ENCODE results near the gene ARL5C. TPM values are rescaled to one million over a fixed set of nuclear protein-coding genes. Genes with fewer than 3 reads are reported as not detected.

The ARL5C gene
- total and polyA plus RNA-seq, 2 donors (not counting 1 experiment from before 2014, with no cell fraction given), result not detected

GRCh38 chr17:39141915-39142664 lies 23.9 kb downstream of the ARL5C start:
- DNase-seq, result no peak
- ChIA-PET CTCF (no interaction called here), POLR2A (no interaction called here)
- H3K36me3 ChIP-seq (replicated peaks in 1 of 2; ENCODE audit: control extremely low read depth in 1 of 2, control insufficient read depth in 1 of 2, extremely low read depth in 1 of 2, insufficient read depth in 2 of 2, low read length in 1 of 2), result no peaks in the 10 kb centered on the region
- peaks cover 3% of the 10 kb centered on the region for H3K4me1 Mint-ChIP-seq
- H2AFZ ChIP-seq (ENCODE audit: insufficient read depth, low read depth, low read length, poor library complexity, severe bottlenecking), result no peak overlapping the region
- peaks cover 1 to 4% (median 3%) of the 10 kb centered on the region in 3 donors for H3K9me3 ChIP-seq (ENCODE audit: control extremely low read depth in 1 of 3, control insufficient read depth in 2 of 3, insufficient read depth in 1 of 3, low read length in 2 of 3)
- no peak for ATAC-seq (ENCODE audit: low read depth)
- peaks cover 12% of the 10 kb centered on the region for H3K27me3 Mint-ChIP-seq
- no peaks in the 10 kb centered on the region for H3K4me1 ChIP-seq (ENCODE audit: control insufficient read depth in 2 of 2, insufficient read depth in 2 of 2, low read length in 2 of 2)
- intact Hi-C loops (cut with micrococcal nuclease), result no loop called here
- H3K27ac Mint-ChIP-seq, result no peak overlapping the region
- peaks cover 0 to 4% (median 0%) of the 10 kb centered on the region in 4 experiments for H3K27me3 ChIP-seq (replicated peaks in 1 of 4; ENCODE audit: control extremely low read depth in 1 of 4, control insufficient read depth in 3 of 4, insufficient read depth in 4 of 4, low read length in 3 of 4)
- H3K79me2 ChIP-seq (ENCODE audit: control insufficient read depth, insufficient read depth, low read length), result no peaks in the 10 kb centered on the region
- H3K27ac ChIP-seq (ENCODE audit: low read length in 2 of 2), result no peak overlapping the region
- no peak overlapping the region for H3K4me2 ChIP-seq (replicated peaks; ENCODE audit: low read depth, low read length, poor library complexity, severe bottlenecking)
- no peak overlapping the region for H3K4me3 Mint-ChIP-seq
- TF ChIP-seq EZH2 (IDR thresholded peaks at IDR 0.05; ENCODE audit: borderline replicate concordance, insufficient read depth, low read depth, low read length, poor library complexity, severe bottlenecking) (no peak), CTCF (IDR thresholded peaks at IDR 0.05) (no peak)
- H4K20me1 ChIP-seq (ENCODE audit: control insufficient read depth, insufficient read depth, low read length, poor library complexity, severe bottlenecking), result no peaks in the 10 kb centered on the region
- H3K9ac ChIP-seq (ENCODE audit: low read length), result no peak overlapping the region
- WGBS (ENCODE audit: insufficient coverage), result 97% methylated on average over 6 of the region's 11 CpGs
- no peak overlapping the region for H3K4me3 ChIP-seq (ENCODE audit: control extremely low read depth in 1 of 5, extremely low read depth in 1 of 5, insufficient read depth in 1 of 5, low read depth in 2 of 5, low read length in 4 of 5)
- no peaks in the 10 kb centered on the region for H3K9me3 Mint-ChIP-seq (ENCODE audit: insufficient read depth)

GRCh38 chr17:39141294-39141693 lies 24.7 kb downstream of the ARL5C start:
- no peak overlapping the region for H3K9ac ChIP-seq (ENCODE audit: low read length)
- H3K27ac ChIP-seq (ENCODE audit: low read length in 2 of 2), result no peak overlapping the region
- peaks cover 0 to 4% (median 0%) of the 10 kb centered on the region in 4 experiments for H3K27me3 ChIP-seq (replicated peaks in 1 of 4; ENCODE audit: control extremely low read depth in 1 of 4, control insufficient read depth in 3 of 4, insufficient read depth in 4 of 4, low read length in 3 of 4)
- Mint-ChIP-seq H3K9me3 (ENCODE audit: insufficient read depth) (no peaks in the 10 kb centered on the region), H3K4me3 (no peak overlapping the region), H3K27me3 (peaks cover 12% of the 10 kb centered on the region), H3K27ac (no peak overlapping the region), H3K4me1 (peaks cover 3% of the 10 kb centered on the region)
- H2AFZ ChIP-seq (ENCODE audit: insufficient read depth, low read depth, low read length, poor library complexity, severe bottlenecking), result no peak overlapping the region
- no peaks in the 10 kb centered on the region for H3K4me1 ChIP-seq (ENCODE audit: control insufficient read depth in 2 of 2, insufficient read depth in 2 of 2, low read length in 2 of 2)
- intact Hi-C loops (cut with micrococcal nuclease), result no loop called here
- no peak overlapping the region for H3K4me2 ChIP-seq (replicated peaks; ENCODE audit: low read depth, low read length, poor library complexity, severe bottlenecking)
- no peak for TF ChIP-seq EZH2 (IDR thresholded peaks at IDR 0.05; ENCODE audit: borderline replicate concordance, insufficient read depth, low read depth, low read length, poor library complexity, severe bottlenecking)
- no peak for TF ChIP-seq CTCF (IDR thresholded peaks at IDR 0.05)
- no peak overlapping the region for H3K4me3 ChIP-seq (ENCODE audit: control extremely low read depth in 1 of 5, extremely low read depth in 1 of 5, insufficient read depth in 1 of 5, low read depth in 2 of 5, low read length in 4 of 5)
- no peak for ATAC-seq (ENCODE audit: low read depth)
- peaks cover 1 to 4% (median 3%) of the 10 kb centered on the region in 3 donors for H3K9me3 ChIP-seq (ENCODE audit: control extremely low read depth in 1 of 3, control insufficient read depth in 2 of 3, insufficient read depth in 1 of 3, low read length in 2 of 3)
- no CpG with 5 or more reads among the region's 5 CpGs for WGBS (ENCODE audit: insufficient coverage)
- H3K79me2 ChIP-seq (ENCODE audit: control insufficient read depth, insufficient read depth, low read length), result no peaks in the 10 kb centered on the region
- ChIA-PET CTCF (no interaction called here), POLR2A (no interaction called here)
- no peak for DNase-seq
- no peaks in the 10 kb centered on the region for H3K36me3 ChIP-seq (replicated peaks in 1 of 2; ENCODE audit: control extremely low read depth in 1 of 2, control insufficient read depth in 1 of 2, extremely low read depth in 1 of 2, insufficient read depth in 2 of 2, low read length in 1 of 2)
- H4K20me1 ChIP-seq (ENCODE audit: control insufficient read depth, insufficient read depth, low read length, poor library complexity, severe bottlenecking), result no peaks in the 10 kb centered on the region

Data from B cell (primary cell).